ENCODE data around the gene ABCB9. TPM values are rescaled to one million over a fixed set of nuclear protein-coding genes. Genes with fewer than 3 reads are reported as not detected.

Gene ABCB9
- total and polyA plus RNA-seq, 2 of the 8 experiments (the other 6 are each of a cell fraction or from before 2014, with no cell fraction given) = 3.8 to 8.0 TPM

DNA sequence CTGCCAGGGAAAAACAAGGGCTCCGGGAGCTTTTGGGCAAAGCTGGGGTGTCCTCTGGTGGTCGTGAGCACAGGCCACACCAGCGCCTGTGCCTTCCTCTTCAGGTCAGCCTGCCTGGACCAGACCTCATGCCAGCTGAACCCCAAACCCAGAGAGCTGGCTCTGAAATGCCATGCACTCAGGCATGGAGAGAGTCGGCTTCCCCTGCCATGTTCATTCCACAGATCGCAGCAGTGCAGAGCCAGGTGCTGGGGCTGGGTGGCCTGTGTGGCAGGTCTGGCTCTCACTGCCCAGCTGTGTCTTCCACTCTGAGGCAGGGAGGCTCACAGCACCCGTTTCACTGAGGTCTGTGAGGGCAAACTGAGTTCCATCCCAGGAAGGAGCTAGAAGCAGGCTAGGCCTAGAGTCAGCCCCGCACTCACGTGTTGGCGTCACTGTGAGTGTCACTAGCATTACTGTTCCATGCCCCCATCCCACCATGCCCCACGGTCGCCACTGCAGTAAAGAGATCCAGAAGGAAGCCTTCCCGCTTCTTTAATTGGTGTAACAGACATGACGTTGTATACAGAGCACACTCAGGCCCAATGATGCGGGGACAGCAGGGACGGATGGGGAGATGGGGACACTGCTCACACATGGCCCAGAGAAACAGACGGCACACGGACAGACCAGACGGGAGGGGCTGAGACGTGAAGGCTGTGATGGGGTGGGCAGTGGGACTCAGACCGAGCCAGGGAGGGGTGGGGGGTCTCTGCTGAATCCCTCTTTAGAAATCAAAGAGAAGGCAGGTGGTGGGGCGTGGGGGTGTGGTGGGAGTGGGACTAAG lies 16.9 kb upstream of the ABCB9 start:
- Histone ChIP-seq H4K8ac (ENCODE audit: extremely low read depth, insufficient read depth, low read length) (no peak overlapping the region; the same call in 1 of the 2 replicates), H3K79me2 (ENCODE audit: control insufficient read depth in 1 of 2, insufficient read depth in 2 of 2, low read length in 2 of 2) (peaks cover 0 to 2% of the 10 kb centered on the region in 2 experiments; a peak in 1 of 4 replicates), H2BK20ac (ENCODE audit: low read length) (no peak overlapping the region), H3K23me2 (ENCODE audit: low read depth, low read length) (peaks cover 16% of the 10 kb centered on the region; the same call in 1 of the 2 replicates), H3K4me1 (replicated peaks in 1 of 4; ENCODE audit: control insufficient read depth in 3 of 4, insufficient read depth in 4 of 4, low read length in 3 of 4) (peaks cover 0 to 14% (median 8%) of the 10 kb centered on the region in 4 experiments; a peak in 6 of 7 replicates), H3K4me2 (ENCODE audit: insufficient read depth in 1 of 2, low read depth in 2 of 2, low read length in 2 of 2) (no peak overlapping the region; a peak in 1 of 4 replicates), H3K4ac (replicated peaks; ENCODE audit: insufficient read length, low read depth, low read length) (no peak overlapping the region), H3K79me1 (ENCODE audit: low read depth, low read length) (peaks cover 3% of the 10 kb centered on the region; the same call in 1 of the 2 replicates), H4K5ac (ENCODE audit: insufficient read length, low read depth, low read length) (no peak overlapping the region), H2BK5ac (ENCODE audit: low read depth, low read length) (peak overlapping the region; percentile 15; the same call in 1 of the 2 replicates), H2BK120ac (replicated peaks; ENCODE audit: low read depth, low read length) (no peak overlapping the region), H2AFZ (ENCODE audit: low read length) (no peak overlapping the region), H2BK15ac (ENCODE audit: low read length) (no peak overlapping the region), H3K27me3 (replicated peaks in 1 of 4; ENCODE audit: control insufficient read depth in 3 of 4, extremely low read depth in 1 of 4, insufficient read depth in 3 of 4, low read length in 3 of 4) (no peaks in the 10 kb centered on the region), H4K20me1 (replicated peaks in 1 of 2; ENCODE audit: control insufficient read depth in 1 of 2, insufficient read depth in 2 of 2, low read length in 2 of 2) (peaks cover 0 to 7% of the 10 kb centered on the region in 2 experiments), H3K9me3 (ENCODE audit: insufficient read depth in 2 of 2, low read depth in 1 of 2, low read length in 1 of 2) (no peaks in the 10 kb centered on the region), H3K4me3 (ENCODE audit: extremely low read depth in 1 of 4, insufficient read depth in 2 of 4, low read depth in 3 of 4, low read length in 4 of 4) (no peak overlapping the region), H2BK12ac (ENCODE audit: low read depth, low read length) (no peak overlapping the region), H3K18ac (ENCODE audit: extremely low read depth, low read length) (no peak overlapping the region), H3K27ac (ENCODE audit: low read depth, low read length) (no peak overlapping the region), H3K23ac (ENCODE audit: insufficient read length) (no peak overlapping the region), H3K9ac (replicated peaks in 1 of 4; ENCODE audit: extremely low read depth in 1 of 4, low read depth in 3 of 4, low read length in 3 of 4) (no peak overlapping the region), H4K91ac (replicated peaks; ENCODE audit: insufficient read length, low read length) (no peak overlapping the region), H3K36me3 (ENCODE audit: control insufficient read depth in 2 of 4, insufficient read depth in 4 of 4, low read length in 3 of 4) (peaks cover 0 to 6% (median 1%) of the 10 kb centered on the region in 4 experiments; a peak in 2 of 8 replicates), H2AK5ac (ENCODE audit: low read depth, low read length) (no peak overlapping the region), H3K14ac (ENCODE audit: insufficient read length) (no peak overlapping the region), H3K56ac (replicated peaks; ENCODE audit: insufficient read length, low read depth, low read length) (no peak overlapping the region)
- ChIA-PET POLR2A (ENCODE audit: partially characterized antibody) (interaction anchor here (0.6 to 3.3 kb wide), 7 partner anchors 8 to 607 kb away, joined by 3 to 15 read pairs (median 3); partner anchors contain the start of gene OGFOD2), CTCF (ENCODE audit: partially characterized antibody) (interaction anchor here (1.1 to 1.6 kb wide), 3 partner anchors 9 to 124 kb away, joined by 3 to 6 read pairs (median 5); no protein-coding TSS in a partner anchor)
- 86% methylated on average over 21 of the region's 21 CpGs; no CpG with 5 or more reads in 1 of the 2 experiments for WGBS, 2 experiments (ENCODE audit: extremely low coverage in 1 of 2, insufficient coverage in 1 of 2, insufficient read length in 1 of 2, insufficient replicate concordance in 2 of 2, low coverage in 1 of 2, low lambda C conversion rate in 2 of 2, missing lambda C conversion rate in 1 of 2)
- TF ChIP-seq, protein P1, sequence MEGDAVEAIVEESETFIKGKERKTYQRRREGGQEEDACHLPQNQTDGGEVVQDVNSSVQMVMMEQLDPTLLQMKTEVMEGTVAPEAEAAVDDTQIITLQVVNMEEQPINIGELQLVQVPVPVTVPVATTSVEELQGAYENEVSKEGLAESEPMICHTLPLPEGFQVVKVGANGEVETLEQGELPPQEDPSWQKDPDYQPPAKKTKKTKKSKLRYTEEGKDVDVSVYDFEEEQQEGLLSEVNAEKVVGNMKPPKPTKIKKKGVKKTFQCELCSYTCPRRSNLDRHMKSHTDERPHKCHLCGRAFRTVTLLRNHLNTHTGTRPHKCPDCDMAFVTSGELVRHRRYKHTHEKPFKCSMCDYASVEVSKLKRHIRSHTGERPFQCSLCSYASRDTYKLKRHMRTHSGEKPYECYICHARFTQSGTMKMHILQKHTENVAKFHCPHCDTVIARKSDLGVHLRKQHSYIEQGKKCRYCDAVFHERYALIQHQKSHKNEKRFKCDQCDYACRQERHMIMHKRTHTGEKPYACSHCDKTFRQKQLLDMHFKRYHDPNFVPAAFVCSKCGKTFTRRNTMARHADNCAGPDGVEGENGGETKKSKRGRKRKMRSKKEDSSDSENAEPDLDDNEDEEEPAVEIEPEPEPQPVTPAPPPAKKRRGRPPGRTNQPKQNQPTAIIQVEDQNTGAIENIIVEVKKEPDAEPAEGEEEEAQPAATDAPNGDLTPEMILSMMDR (IDR thresholded peaks at IDR 0.05; ENCODE audit: control extremely low read depth in 1 of 3, insufficient read depth in 1 of 3, low read depth in 1 of 3, low read length in 3 of 3) = no peak
- peak; percentile 8 to 16; a peak in 1 of 4 replicates for TF ChIP-seq RAD21 (IDR thresholded peaks at IDR 0.05 in 1 of 2, conservative IDR thresholded peaks at IDR 0.05 in 1 of 2; ENCODE audit: low read depth in 2 of 2, low read length in 2 of 2)
- FAIRE-seq (no peak), DNase-seq (ENCODE audit: low read depth in 1 of 2, low spot score in 2 of 2) (no peak)

Data from H1 (cell line).